ENCODE data around the gene TRIM26. TPM values are rescaled to one million over a fixed set of nuclear protein-coding genes. Genes with fewer than 3 reads are reported as not detected.

The TRIM26 gene
- polyA plus RNA-seq, 1 of the 3 experiments (the other 2 are of a cell fraction) = 26.1 TPM

GRCh38 chr6:30160785-30161531, 52.2 kb downstream of the TRIM26 start, which contains the start of gene TRIM10:
Gene TRIM10, minus strand, starts transcription at chr6:30161211. Its CDS starts 353 bp downstream, at chr6:30160858.
- Histone ChIP-seq H3K9me3 (no peaks in the 10 kb centered on the region), H3K4me1 (ENCODE audit: control insufficient read depth in 1 of 2, insufficient read depth in 2 of 2, low read depth in 1 of 2, low read length in 1 of 2) (no peaks in the 10 kb centered on the region; a peak in 1 of 4 replicates), H2AFZ (ENCODE audit: low read depth) (no peak within 1 kb of the TSS), H3F3A (replicated peaks; ENCODE audit: insufficient read depth) (no peaks in the 10 kb centered on the region), H3K27ac (ENCODE audit: low read depth in 2 of 2, low read length in 1 of 2) (no peak within 1 kb of the TSS), H3K27me3 (ENCODE audit: insufficient read depth) (peaks cover 55% of the 10 kb centered on the region; the same call in 1 of the 2 replicates), H3K9ac (no peak within 1 kb of the TSS), H4K20me1 (ENCODE audit: insufficient read depth) (no peaks in the 10 kb centered on the region), H3K36me3 (replicated peaks in 1 of 2; ENCODE audit: control insufficient read depth in 1 of 2, insufficient read depth in 2 of 2, low read length in 1 of 2) (no peaks in the 10 kb centered on the region), H3K79me2 (ENCODE audit: insufficient read depth) (no peaks in the 10 kb centered on the region), H3K9me2 (no peaks in the 10 kb centered on the region), H3K4me3 (ENCODE audit: low read depth in 2 of 2, low read length in 1 of 2) (no peak within 1 kb of the TSS), H3K4me2 (no peak within 1 kb of the TSS)
- WGBS (ENCODE audit: low lambda C conversion rate) = 76% methylated on average over 3 of the region's 4 CpGs
- ChIA-PET CTCF (no interaction called here), POLR2A (no interaction called here)
- DNase-seq = no peak
- TF ChIP-seq JUND (IDR thresholded peaks at IDR 0.05) (no peak), TEAD4 (IDR thresholded peaks at IDR 0.05; ENCODE audit: borderline replicate concordance, insufficient read depth) (no peak), MXI1 (IDR thresholded peaks at IDR 0.05; ENCODE audit: low read depth, low read length) (no peak), YY1 (IDR thresholded peaks at IDR 0.05; ENCODE audit: low read depth) (no peak), POLR2AphosphoS5 (IDR thresholded peaks at IDR 0.05; ENCODE audit: low read depth, low read length) (no peak), FOSL2 (IDR thresholded peaks at IDR 0.05; ENCODE audit: borderline replicate concordance, low read depth) (no peak), FOXJ3 (CRISPR knock-in tag; IDR thresholded peaks at IDR 0.05) (no peak), MEF2A (IDR thresholded peaks at IDR 0.05; ENCODE audit: borderline replicate concordance, low read depth) (no peak), CHD2 (IDR thresholded peaks at IDR 0.05; ENCODE audit: low read length, partially characterized antibody) (no peak), TCF12 (IDR thresholded peaks at IDR 0.05) (no peak)

GRCh38 chr6:30160008-30160784, 53.0 kb downstream of the TRIM26 start:
- no peaks in the 10 kb centered on the region for H4K20me1 ChIP-seq (ENCODE audit: insufficient read depth)
- ChIA-PET POLR2A (no interaction called here), CTCF (no interaction called here)
- H3K27ac ChIP-seq (ENCODE audit: low read depth in 2 of 2, low read length in 1 of 2) = no peak overlapping the region
- H3K4me1 ChIP-seq (ENCODE audit: control insufficient read depth in 1 of 2, insufficient read depth in 2 of 2, low read depth in 1 of 2, low read length in 1 of 2) = no peaks in the 10 kb centered on the region; a peak in 1 of 4 replicates
- H3F3A ChIP-seq (replicated peaks; ENCODE audit: insufficient read depth) = no peaks in the 10 kb centered on the region
- peaks cover 53% of the 10 kb centered on the region; the same call in 1 of the 2 replicates for H3K27me3 ChIP-seq (ENCODE audit: insufficient read depth)
- H3K36me3 ChIP-seq (replicated peaks in 1 of 2; ENCODE audit: control insufficient read depth in 1 of 2, insufficient read depth in 2 of 2, low read length in 1 of 2) = no peaks in the 10 kb centered on the region
- no peaks in the 10 kb centered on the region for H3K9me3 ChIP-seq
- H3K4me3 ChIP-seq (ENCODE audit: low read depth in 2 of 2, low read length in 1 of 2) = no peak overlapping the region
- no peak overlapping the region for H2AFZ ChIP-seq (ENCODE audit: low read depth)
- DNase-seq = no peak
- H3K4me2 ChIP-seq = no peak overlapping the region
- no peaks in the 10 kb centered on the region for H3K9me2 ChIP-seq
- H3K79me2 ChIP-seq (ENCODE audit: insufficient read depth) = no peaks in the 10 kb centered on the region
- 61% methylated on average over 9 of the region's 17 CpGs for WGBS (ENCODE audit: low lambda C conversion rate)
- no peak overlapping the region for H3K9ac ChIP-seq
- TF ChIP-seq RCOR1 (IDR thresholded peaks at IDR 0.05; ENCODE audit: low read length) (no peak), ELF1 (IDR thresholded peaks at IDR 0.05) (no peak), EZH2phosphoT487 (IDR thresholded peaks at IDR 0.05; ENCODE audit: borderline replicate concordance, low read depth) (no peak), GABPA (IDR thresholded peaks at IDR 0.05; ENCODE audit: low read depth) (no peak), NRF1 (IDR thresholded peaks at IDR 0.05; ENCODE audit: low read depth, low read length) (no peak), REST (IDR thresholded peaks at IDR 0.05; ENCODE audit: low read depth, low read length) (no peak), YY1 (IDR thresholded peaks at IDR 0.05; ENCODE audit: low read depth) (no peak), EP300 (IDR thresholded peaks at IDR 0.05; ENCODE audit: borderline replicate concordance in 1 of 2, low read depth in 1 of 2, low read length in 1 of 2) (no peak), SIN3A (IDR thresholded peaks at IDR 0.05; ENCODE audit: borderline replicate concordance, low read depth, low read length) (no peak), NFIC (IDR thresholded peaks at IDR 0.05; ENCODE audit: borderline replicate concordance) (no peak), TCF12 (IDR thresholded peaks at IDR 0.05) (no peak), CTCF (IDR thresholded peaks at IDR 0.05) (no peak), USF1 (IDR thresholded peaks at IDR 0.05; ENCODE audit: borderline replicate concordance, low read depth) (no peak), TEAD4 (IDR thresholded peaks at IDR 0.05; ENCODE audit: borderline replicate concordance, insufficient read depth) (no peak)

All from SK-N-SH (cell line).